Lower leg skin (tissue), 4 donors: ENCODE results near the gene SLC27A3. TPM values are rescaled to one million over a fixed set of nuclear protein-coding genes. Genes with fewer than 3 reads are reported as not detected.

Experiments
- DNase-seq, 2 donors: peaks; one replicate each; pipeline ENCODE4 v3.0.0-alpha.2; 2019; ENCODE audit warnings: low spot score in 2 of 2
- H3K4me3 ChIP-seq: fragments of 200-600 bp; sonication (generic); 2 replicates; pipeline ENCODE4 v1.5.1; 2017; ENCODE audit warnings: mild to moderate bottlenecking, low read depth; ENCODE audit not compliant: poor library complexity, severe bottlenecking
- CTCF ChIP-seq, 3 donors: fragments of 450-650 bp; IDR thresholded peaks; one replicate each; pipeline ENCODE4 v1.5.1; 2016; ENCODE audit warnings: antibody characterized with exemption in 3 of 3, mild to moderate bottlenecking in 3 of 3, moderate library complexity in 2 of 3
- POLR2A ChIP-seq, 2 donors: fragments of 450-650 bp; IDR thresholded peaks; one replicate each; pipeline ENCODE4 v1.6.1; 2016 to 2017; ENCODE audit warnings: antibody characterized with exemption in 2 of 2, mild to moderate bottlenecking in 1 of 2, moderate library complexity in 1 of 2
- WGBS, 2 donors: methylation state at CpG; one replicate each; pipeline ENCODE4 v1.1.5; 2018; 5-methylcytosine and 5-hydroxymethylcytosine counted together
- intact Hi-C: fragments of 100-400 bp; cut with DNase I; formaldehyde crosslinking; loops from one replicate; pipeline ENCODE4 v1.15.0; 2023; ENCODE audit warnings: low total_unique reads
- total RNA-seq, 4 donors: library from RNA; depleted of rRNA; stranded (reverse); fragments of >200 nt; gene quantifications; one replicate each; pipeline ENCODE4 v1.1.0, GENCODE V29; 2016

SLC27A3 gene
- total RNA-seq, 4 donors from 2014 or later = 21.6 to 70.3 (median 45.3) TPM

GRCh38 chr1:153733970-153734369 lies 41.2 kb upstream of the SLC27A3 start:
- DNase-seq = no peak
- TF ChIP-seq CTCF (IDR thresholded peaks at IDR 0.05) = no peak
- TF ChIP-seq POLR2A (IDR thresholded peaks at IDR 0.05) = no peak
- intact Hi-C loops = no loop called here
- no peak overlapping the region for H3K4me3 ChIP-seq
- WGBS, 2 donors = 44 to 48% methylated on average over 1 of the region's 1 CpG

- TF ChIP-seq CTCF (IDR thresholded peaks at IDR 0.05) (no peak), POLR2A (IDR thresholded peaks at IDR 0.05) (no peak)
- no peak overlapping the region for H3K4me3 ChIP-seq
- intact Hi-C loops = no loop called here
- no peak for DNase-seq
- WGBS, 2 donors = 86 to 92% methylated on average over 3 of the region's 3 CpGs
These were observed 40.7 kb upstream of the SLC27A3 start for GRCh38 chr1:153734396-153735089.

- no peak overlapping the region for H3K4me3 ChIP-seq
- intact Hi-C loops = no loop called here
- DNase-seq = no peak
- WGBS, 2 donors = 90 to 92% methylated on average over 3 of the region's 3 CpGs
- TF ChIP-seq CTCF (IDR thresholded peaks at IDR 0.05) (no peak), POLR2A (IDR thresholded peaks at IDR 0.05) (no peak)
These were observed 40.2 kb upstream of the SLC27A3 start for GRCh38 chr1:153735090-153735420.

GRCh38 chr1:153741986-153742385 lies 33.2 kb upstream of the SLC27A3 start:
- intact Hi-C loops = loop anchor here (10.0 kb wide), 1 partner anchor 57 kb away; no protein-coding TSS in a partner anchor
- no peak overlapping the region for H3K4me3 ChIP-seq
- TF ChIP-seq CTCF (IDR thresholded peaks at IDR 0.05) (no peak), POLR2A (IDR thresholded peaks at IDR 0.05) (no peak)
- no peak for DNase-seq
- WGBS, 2 donors = 56 to 64% methylated on average over 2 of the region's 2 CpGs

- intact Hi-C loops = loop anchor here (10.0 kb wide), 1 partner anchor 58 kb away; no protein-coding TSS in a partner anchor
- no peak for TF ChIP-seq CTCF (IDR thresholded peaks at IDR 0.05)
- no peak for TF ChIP-seq POLR2A (IDR thresholded peaks at IDR 0.05)
- no peak overlapping the region for H3K4me3 ChIP-seq
- no peak for DNase-seq
- WGBS, 2 donors = 46 to 50% methylated on average over 5 of the region's 5 CpGs
These were observed 32.6 kb upstream of the SLC27A3 start for GRCh38 chr1:153742411-153743142.
